ENCODE data around the gene RCE1.

RCE1 gene

DNA sequence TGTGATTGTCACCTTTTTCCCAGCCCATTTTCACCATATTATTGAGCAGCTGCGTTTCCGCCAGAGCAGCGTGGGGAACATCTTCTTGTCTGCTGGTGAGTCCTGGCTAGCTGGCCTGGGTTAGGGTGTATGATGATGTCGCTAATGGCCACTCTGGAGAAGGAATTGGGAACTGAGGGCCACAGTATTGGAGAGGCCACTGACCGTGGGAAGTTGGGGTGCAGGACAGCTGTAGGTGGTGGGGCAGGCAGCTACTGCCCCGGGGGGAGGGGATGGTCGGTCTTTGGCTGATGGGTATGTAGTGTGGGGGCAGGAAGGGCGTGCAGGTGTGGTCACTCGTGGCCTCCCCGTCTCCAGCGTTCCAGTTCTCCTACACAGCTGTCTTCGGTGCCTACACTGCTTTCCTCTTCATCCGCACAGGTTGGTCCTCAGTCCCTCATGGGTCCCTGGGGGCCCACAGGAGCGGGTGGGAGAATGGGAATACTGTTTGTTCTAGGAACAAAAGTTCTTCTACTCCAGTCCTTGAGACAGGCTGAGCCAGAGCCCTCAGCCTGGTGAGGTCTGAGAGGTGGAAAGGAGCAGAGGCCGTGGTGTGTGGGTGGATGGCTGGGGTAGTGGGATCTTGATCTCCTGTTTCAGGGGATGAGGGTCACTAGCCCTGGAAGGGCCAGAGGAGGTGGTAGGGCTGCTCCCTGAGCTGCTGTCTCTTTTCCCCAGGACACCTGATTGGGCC is 2.1 kb downstream of the RCE1 start:
- DNase-seq (ENCODE audit: low spot score), result no peak

DNA sequence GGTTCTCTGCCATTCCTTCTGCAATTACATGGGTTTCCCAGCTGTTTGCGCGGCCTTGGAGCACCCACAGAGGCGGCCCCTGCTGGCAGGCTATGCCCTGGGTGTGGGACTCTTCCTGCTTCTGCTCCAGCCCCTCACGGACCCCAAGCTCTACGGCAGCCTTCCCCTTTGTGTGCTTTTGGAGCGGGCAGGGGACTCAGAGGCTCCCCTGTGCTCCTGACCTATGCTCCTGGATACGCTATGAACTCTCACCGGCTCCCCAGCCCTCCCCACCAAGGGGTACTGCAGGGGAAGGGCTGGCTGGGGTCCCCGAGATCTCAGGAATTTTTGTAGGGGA is 2.6 kb downstream of the RCE1 start:
- no peak for DNase-seq (ENCODE audit: low spot score)

DNA sequence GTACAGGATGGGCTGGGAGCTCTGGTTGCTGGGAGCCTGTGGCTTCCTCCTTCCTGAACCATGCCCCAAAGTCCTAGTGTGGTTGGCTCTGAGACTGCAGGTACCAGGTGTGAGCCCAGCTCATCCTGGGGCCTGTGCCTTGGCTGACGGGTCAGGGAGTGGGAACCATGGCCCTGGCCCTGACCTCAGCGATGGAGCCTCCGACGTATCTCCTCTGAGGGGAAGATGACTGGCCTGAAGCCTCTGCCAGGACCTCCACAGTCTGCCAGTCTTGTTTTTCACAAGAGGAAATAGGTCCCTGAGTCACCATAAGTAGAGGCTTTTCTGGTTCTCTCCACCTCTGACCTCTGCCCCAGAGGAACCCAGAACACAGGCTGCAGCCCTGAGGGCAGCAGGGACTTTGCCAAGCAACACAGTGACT is 3.4 kb downstream of the RCE1 start:
- no peak for DNase-seq (ENCODE audit: low spot score)

DNA sequence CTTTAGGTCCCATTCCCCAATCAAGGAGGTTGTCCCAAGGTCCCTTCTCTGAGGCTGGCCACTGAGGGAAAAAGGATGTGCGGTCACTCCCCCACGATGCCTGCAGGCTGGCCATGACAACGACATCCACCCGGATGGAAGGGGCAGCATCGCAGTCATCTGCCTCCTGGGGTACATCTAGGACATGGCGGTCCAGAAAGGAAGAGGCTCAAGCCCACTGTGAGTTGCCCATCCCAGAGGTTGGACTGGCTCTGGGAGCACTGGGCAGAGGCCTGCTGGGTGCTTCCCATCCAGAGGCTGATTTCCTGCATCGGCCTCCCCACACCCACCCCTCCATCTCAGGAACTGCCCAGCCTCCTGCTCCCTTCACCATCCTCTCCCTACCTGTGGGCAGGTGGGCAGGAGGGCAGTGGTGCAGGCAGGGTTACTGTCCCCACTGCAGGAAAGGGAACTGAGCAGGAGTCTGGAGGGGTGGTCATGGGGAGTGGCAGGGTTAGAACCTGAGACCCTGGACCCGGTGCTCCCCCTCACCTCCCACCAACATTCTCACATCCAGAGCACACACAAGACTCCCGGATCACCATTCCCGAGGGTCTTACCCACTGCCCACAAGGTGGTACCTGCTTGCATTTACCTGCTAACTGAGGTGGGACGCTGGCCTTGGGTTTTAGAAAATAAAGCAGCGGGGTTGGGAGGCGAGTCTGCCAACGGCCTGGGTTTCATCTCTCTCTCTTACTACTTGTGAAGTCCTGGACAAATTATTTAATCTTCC is 4.4 kb downstream of the RCE1 start:
- DNase-seq (ENCODE audit: low spot score), result no peak

DNA sequence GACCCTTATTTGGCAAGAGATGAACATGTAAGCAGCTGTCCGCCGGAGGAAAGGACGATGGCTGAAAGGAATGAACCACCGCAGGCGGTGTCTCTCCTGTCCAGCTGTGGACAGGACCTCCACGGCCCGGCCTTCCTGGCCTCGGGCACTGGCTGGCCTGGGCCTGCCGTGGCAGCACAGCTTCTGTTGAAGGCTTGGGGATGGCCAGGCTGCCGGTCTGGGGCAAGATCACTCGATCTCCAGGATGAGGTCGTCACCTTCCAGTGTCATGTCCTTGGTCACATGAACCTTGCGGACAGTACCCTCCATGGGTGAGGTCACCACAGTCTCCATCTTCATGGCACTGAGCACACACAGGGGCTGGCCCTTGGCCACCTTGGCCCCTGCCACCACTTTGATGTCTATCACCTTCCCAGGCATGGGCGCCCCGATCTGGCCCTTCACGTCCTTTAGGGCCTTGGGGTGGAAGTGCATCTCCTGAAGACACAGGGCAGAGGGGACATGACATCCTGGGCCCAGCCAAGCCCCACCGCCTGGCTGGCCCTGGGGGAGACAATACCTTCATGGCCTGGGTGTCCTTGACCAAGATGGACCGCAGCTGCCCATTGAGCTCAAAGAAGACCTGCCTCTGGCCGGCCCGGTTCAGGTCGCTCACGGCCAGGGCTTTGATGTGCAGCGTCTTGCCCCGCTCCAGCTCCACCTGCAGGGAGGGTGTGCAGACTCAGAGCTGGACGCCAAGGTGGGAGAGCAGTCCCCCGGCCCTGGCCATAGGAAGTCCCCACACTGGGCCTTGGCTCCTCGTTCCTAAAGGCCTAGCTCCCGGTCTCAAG is 5.6 kb downstream of the RCE1 start:
- no peak for DNase-seq (ENCODE audit: low spot score)

DNA sequence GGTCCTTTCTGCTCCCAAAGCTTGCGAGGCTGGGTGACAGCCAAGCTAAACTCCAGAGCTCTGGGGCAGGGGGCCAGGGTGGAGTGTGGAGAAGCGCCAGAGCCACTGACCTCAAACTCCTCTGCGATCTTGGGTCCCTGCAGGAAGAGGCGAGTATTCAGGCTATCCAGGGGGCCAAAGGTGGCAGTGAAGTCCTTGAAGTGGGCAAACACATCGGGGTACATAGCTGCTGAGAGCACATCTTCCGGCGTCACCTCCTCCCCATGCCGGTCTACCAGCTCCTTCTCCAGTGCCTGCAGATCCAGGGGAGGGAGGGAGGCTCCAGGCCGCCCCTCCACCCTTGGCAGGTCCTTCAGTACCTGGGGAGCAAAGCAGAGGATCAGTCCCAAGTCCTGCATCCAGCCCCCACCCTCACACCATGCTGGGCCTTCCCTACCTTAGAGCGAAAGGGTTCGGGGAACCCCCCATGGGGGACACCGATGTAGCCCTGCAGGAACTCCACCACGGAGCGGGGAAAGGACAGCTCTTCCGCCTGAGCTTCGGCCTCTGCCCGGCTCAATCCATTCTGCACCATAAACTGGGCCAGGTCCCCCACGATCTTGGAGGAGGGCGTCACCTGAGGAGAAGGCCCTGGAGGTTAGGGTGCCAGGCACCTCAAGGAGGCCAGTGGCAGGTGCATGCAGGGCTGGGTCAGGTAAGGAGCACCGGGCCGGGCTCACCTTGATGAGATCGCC is 6.4 kb downstream of the RCE1 start:
- DNase-seq (ENCODE audit: low spot score), result no peak

DNA sequence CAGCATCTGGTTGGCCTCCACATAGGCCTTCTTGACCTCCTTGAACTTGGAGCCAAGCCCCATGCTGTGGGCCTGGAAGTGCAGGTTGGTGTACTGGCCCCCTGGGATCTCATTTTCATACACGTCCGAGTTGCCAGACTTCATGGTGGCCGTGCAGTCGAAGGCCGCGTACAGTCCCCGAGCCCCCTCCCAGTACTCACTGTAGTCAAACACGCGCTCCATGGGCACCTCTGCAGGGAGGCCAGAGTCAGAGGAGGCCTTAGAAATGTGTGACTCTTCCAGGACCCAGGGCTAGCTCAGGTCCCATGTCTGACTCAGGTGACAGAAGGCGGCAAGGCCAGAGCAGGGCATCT is 7.0 kb downstream of the RCE1 start:
- DNase-seq (ENCODE audit: low spot score), result no peak

DNA sequence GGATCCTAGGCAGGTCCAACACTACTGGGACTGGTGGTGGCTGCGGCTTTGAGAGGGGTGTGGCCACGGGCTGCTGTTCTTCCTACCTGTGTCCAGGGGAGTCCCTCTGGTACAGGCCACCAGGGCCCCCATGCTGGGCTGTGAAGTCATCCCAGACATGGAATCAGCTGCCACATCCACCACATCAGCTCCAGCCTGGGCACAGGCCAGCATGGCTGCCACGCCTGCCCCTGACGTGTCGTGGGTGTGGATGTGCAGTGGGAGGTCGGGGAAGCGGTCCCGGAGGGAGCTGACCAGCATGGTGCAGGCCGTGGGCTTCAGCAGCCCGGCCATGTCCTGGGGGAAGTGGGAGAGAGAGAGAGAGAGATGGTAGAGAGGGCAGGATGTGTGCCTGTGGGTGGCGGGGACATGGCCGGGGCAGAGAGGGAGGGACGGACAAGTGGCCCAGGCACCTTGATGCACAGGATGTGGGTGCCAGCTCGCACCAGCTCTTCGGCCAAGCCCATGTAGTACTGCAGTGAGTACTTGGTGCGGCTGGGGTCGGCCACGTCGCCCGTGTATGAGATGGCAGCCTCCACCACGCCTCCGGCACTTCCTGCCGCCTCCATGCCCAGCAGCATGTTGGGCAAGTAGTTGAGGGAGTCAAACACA is 7.5 kb downstream of the RCE1 start:
- DNase-seq (ENCODE audit: low spot score), result no peak

DNA sequence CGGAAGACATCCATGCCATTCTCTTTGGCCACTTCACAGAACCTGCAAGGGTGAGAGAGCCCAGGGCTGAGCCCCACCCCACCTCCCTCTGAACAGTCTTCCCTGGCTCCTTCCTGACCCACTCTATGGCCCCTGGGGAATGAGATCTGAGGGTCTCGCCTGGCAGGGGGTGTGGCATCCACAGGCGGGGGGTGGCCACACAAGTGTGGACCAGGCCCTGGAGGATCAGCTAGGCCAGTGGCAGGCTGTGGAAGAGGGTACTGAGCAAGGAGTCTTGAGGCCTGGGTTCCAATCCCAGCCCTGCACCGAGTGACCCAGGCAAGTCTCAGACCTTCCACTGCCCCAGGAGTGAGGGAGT is 8.0 kb downstream of the RCE1 start:
- no peak for DNase-seq (ENCODE audit: low spot score)

DNA sequence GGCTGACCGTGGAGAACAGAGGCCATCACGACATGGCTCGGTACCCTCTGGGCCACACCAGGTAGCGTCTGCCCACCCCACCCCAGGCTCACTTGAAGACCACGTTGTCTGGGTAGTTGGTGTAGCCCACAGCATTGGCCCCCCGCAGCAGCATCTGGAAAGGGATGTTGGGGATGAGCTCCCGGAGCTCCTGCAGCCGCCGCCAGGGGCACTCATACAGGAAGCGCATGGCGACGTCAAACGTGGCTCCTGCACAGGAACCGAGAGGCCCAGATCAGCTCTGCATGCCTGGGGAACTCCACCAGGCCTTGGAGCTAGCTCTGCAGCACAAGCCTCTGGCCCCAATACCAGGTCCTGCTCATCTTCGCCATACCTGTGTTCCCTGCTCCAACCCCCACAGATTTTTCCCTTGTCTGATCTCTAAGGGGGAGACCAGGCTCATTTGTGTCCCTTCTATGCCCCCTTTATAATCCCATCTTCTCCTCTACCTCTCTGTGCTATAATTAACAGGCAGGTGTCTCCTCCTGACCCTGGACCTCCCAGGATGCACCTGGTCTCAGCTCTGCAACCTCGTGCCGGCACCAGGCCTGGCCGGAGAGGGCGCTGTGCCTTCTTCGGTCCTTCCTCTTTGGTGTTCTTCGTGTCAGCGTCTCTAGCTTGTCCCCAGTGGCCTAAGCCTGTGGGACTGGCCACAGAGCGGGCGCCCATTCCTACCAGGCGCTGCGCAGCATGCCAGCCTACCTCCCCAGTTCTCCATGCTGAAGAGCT is 8.6 kb downstream of the RCE1 start:
- no peak for DNase-seq (ENCODE audit: low spot score)

DNA sequence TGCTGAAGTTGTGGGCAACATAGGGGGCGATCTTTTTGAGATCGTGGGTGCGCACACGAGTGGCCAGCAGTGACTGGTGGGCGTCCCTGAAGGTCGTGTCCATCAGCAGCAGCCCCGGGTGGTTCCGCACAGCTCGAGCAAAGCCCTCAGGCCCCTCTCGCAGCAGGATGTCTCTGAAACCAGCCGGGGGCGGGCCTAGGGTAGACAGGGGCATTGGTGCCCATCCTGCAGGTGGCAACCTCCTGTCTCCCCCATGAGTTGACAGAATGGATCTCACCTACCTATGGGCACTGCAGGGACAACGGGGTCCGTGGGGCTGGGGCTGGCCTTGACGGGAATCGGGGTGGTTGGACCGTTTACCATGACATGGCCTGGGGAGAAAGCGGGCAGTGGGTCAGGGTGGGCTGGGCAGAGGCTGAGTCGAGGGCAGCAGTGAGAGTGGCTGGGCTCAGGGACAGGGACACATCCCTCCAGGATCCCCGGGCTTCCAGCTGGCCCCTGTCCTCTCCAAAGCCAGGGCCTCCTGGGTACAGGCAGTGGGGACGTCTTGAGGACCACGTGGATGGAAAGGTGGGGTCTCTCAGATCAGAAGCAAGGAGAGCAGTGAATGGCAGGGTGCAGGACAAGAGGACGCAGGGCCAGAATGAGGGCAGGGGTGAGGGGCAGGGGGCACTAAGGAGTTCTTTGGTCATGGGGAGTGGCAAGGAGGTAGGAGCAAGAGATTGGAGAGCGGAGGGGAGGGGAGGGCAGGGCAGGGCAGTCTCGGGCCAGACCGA is 9.4 kb downstream of the RCE1 start:
- DNase-seq (ENCODE audit: low spot score), result no peak

DNA sequence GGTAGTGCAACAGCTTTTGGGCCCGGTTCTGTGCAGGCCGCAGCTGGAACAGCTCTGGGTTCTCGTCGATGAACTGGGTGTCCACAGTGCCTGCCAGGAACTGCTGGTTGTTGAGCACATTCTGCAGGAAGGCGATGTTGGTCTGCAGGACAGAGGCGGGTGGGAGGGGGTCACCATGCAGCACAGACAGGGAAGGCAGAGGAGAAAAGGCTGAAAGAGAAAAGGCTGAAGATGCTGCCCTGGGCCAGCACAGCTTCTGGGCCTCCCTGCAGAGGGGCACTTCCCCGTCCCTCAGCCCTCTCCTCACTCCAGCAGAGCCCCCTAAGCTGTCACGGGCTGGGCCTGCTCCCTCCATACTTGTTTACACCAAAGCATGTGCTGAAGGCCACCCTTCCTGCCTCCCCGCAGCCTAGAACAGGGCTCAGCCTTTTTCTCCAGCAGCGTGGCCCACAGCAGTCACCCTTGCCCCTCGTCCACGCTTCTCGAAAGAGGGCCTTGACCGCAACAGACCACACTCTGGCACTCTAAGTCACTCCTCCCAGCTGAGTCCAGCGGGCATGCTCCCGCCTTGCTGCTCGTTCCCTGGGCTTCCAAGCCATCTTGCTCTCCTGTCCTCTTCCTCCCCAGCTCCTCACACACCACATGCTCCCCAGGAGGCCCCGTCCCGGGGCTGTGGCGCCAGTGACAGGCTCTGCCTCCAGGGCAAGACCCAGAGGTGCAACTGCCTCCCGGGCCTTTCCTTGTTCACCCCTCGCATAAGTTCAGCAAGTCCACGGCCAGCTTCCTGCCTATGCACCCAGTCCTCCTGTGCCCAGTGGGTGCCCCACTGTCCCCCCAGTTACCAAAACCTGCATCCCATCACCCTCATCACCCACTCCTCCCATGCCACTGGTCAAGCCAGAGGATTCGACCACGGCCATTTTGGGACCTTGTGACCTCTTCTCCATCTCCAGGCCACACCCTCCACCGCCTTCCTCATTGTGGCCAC is 10.3 kb downstream of the RCE1 start:
- no peak for DNase-seq (ENCODE audit: low spot score)

DNA sequence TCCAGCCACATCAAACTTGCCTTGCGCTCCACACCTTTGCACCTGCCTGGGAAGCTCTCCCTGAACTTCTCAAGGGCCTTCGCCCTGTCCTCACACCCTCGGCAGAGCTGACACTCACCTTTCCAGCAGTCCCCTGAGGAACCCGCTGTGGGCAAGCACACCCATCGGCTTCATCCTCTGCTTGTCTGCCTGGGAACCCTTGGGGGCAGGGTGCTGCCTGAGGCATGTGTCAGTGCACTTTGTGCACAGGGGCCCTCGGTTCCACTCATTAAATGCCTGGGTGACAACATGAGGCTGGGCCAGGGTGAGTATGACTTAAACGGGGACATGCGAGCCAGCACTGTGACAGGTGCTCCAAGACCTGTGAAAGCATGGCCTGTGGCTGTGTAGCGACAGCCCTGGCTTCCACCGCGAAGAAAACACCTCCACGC is 11.0 kb downstream of the RCE1 start:
- DNase-seq (ENCODE audit: low spot score), result no peak

DNA sequence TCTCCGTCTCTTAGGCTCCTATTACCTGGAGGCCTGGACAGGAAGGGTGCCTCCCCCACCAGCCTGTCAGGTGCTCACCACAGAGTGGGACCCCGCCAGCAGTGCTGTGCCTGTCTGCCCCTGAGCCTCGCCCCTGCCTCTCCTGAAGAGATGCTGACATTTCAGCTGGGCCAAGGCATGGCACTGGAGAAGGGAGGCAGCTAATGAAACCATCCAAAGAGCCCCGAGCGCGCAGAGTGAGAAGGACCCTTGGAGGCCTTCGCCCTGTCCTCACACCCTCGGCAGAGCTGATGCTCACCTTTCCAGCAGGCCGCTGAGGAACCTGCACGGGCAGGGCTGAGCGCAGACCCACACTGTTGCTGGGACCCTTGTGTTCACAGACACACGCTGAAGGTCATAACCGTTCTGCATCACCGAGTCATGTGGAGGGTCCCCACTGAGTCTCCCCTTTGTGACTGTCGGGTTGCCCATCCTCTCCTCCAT is 11.5 kb downstream of the RCE1 start:
- no peak for DNase-seq (ENCODE audit: low spot score)

DNA sequence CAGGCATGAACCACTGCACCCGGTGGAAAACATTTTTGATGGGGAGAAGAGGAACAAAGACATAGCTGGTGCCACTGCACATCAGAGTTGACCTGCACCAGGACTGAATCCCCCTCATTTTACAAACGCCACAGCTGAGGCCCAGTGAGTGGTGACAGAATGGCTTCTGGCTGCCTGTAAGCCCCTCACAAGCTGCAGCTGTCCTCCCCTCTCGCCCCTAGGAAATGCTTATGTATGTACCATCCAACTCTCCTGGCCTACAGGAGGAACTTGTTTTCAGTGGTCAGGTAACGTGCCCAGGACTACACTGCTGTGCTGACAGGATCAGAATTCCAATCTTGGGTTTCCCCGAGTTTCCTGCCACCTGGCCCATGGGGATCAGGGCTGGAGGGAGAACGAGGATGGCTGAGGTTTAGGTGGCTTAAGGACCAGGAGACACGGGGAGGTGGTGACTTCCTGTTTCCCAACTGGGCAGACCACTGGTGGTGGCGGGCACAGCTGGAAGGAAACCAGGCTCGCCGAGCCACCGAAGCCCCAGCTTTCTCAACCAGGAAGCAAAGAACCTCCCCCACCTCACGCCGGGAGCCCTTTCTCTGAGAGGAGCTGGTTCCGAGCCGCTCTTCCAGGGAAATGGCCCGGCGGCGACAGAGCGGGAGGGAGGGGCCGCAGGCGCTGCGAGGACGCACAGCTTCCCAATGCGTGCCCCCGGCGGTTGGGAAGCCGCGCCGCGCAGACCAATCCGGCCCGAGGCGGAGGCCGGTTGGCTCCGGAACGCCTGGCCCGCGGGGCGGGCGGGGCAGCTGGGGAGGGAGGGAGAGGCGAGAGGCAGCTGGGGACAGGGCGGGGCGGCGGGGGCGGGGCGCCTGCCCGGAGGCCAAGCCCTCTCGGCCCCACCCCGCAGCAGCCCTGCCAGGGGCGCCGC is 12.6 kb downstream of the RCE1 start:
- peak; percentile 99 for DNase-seq (ENCODE audit: low spot score)

DNA sequence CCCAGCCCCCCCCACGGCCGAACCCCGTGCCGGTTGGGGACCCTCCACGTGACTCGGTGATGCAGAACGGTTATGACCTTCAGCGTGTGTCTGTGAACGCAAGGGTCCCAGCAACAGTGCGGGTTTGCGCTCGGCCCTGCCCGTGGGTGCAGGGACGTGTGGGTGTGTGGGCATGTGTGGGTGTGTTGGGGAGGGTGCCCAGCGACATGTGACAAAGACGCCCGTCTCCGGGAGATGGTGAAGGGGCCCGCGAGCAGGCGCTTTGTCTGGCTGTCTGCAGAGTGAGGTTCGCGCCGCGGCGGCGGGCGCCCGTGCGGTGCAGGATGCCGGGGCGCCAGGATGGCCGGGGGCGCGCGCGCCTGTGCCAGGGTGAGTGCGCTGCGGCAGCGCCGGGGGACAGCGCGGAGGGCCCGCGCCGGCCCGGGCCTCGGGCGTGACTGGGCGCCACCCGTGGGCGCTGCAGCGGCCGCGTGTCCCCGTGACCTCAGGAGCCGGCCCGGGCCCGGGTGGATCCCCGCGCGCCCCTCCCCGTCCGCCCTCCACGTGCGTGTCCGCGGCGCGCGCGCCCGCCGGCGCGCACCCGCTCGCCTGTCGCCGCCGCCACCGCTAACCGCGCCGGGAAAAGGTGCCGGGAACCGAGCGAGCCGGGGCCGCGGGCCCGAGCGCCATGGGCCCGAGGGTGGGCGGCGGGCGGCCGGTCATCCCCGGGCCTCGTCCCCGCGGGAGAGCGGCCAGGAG is 13.4 kb downstream of the RCE1 start, which contains the start of gene LRFN4:
Gene LRFN4, plus strand, starts transcription at position 569 of the 738 bp plus-strand sequence. CDS start 681 bp downstream, outside the sequence.
- peak; percentile 83 for DNase-seq (ENCODE audit: low spot score)

All from AG20443 (cell line).